Activated naive CD4-positive, alpha-beta T cell treated with anti-CD3 and anti-CD28 coated beads for 36 hours (primary cell): ENCODE data around the gene CHCHD2. TPM values are rescaled to one million over a fixed set of nuclear protein-coding genes. Genes with fewer than 3 reads are reported as not detected.
"Not testable (repeated sequence)": the region's sequence is repeated elsewhere in the genome, so short reads cannot be mapped to it uniquely, and the experiment has no call there.

ENCODE experiments used
- CTCF ChIA-PET: fragments of 350-600 bp; sonication (Branson Sonifier 250); formaldehyde crosslinking; loops from one replicate; lab custom pipeline; 2021; ENCODE audit warnings: antibody characterized with exemption; lab: Charles Lee
- DNase-seq: peaks from one replicate; pipeline ENCODE4 v3.0.0-alpha.2; 2020
- H3K27ac Mint-ChIP-seq: one replicate; pipeline ENCODE4 v1.8.0; 2021; ENCODE audit warnings: mild to moderate bottlenecking, mixed read lengths
- H3K27me3 Mint-ChIP-seq: one replicate; pipeline ENCODE4 v1.8.0; 2021; ENCODE audit warnings: low read depth, mixed read lengths
- H3K36me3 Mint-ChIP-seq: one replicate; pipeline ENCODE4 v1.8.0; 2021; ENCODE audit warnings: low read depth, mixed read lengths
- H3K4me1 Mint-ChIP-seq: one replicate; pipeline ENCODE4 v1.8.0; 2021; ENCODE audit warnings: low read depth, mixed read lengths
- H3K4me3 Mint-ChIP-seq: one replicate; pipeline ENCODE4 v1.8.0; 2021; ENCODE audit warnings: mild to moderate bottlenecking, moderate library complexity, mixed read lengths
- H3K9me3 Mint-ChIP-seq: one replicate; pipeline ENCODE4 v1.8.0; 2021; ENCODE audit warnings: mixed read lengths
- intact Hi-C: fragments of 100-400 bp; cut with micrococcal nuclease; formaldehyde crosslinking; loops from one replicate; pipeline ENCODE4 v1.15.1; 2023
- total RNA-seq, 2 experiments: library from RNA; stranded (reverse); gene quantifications; one replicate each; pipeline ENCODE4 v1.2.3, GENCODE V29; 2021

Gene CHCHD2
- 100 to 1,000 TPM; 793 TPM for total RNA-seq

GRCh38 chr7:56106108-56107073, at the start of gene CHCHD2:
Gene CHCHD2 (minus strand): TSS chr7:56106476. CDS start chr7:56106413, 63 bp downstream.
- CTCF ChIA-PET: interaction anchor here (0.5 to 1.4 kb wide), 3 partner anchors 32 to 851 kb away, joined by 3 to 6 read pairs (median 3); no protein-coding TSS in a partner anchor
- DNase-seq: peak; percentile 97
- Mint-ChIP-seq H3K4me3 (peak within 1 kb of the TSS; percentile 90), H3K9me3 (no peaks in the 10 kb centered on the region), H3K27me3 (no peaks in the 10 kb centered on the region), H3K27ac (peak within 1 kb of the TSS; percentile 98), H3K36me3 (peaks cover 37% of the 10 kb centered on the region), H3K4me1 (peaks cover 31% of the 10 kb centered on the region)
- intact Hi-C loops: loop anchor here (1.0 to 10.0 kb wide), 7 partner anchors 42 to 741 kb away; partner anchors contain the start of genes CCT6A, LANCL2, MRPS17 and PSPH

GRCh38 chr7:56131062-56131461, 24.8 kb upstream of the CHCHD2 start:
- H3K36me3 Mint-ChIP-seq, H3K4me3 Mint-ChIP-seq, intact Hi-C loops, CTCF ChIA-PET, H3K4me1 Mint-ChIP-seq, H3K27ac Mint-ChIP-seq, H3K9me3 Mint-ChIP-seq, DNase-seq, H3K27me3 Mint-ChIP-seq: not testable (repeated sequence)

- no peak overlapping the region for H3K27ac Mint-ChIP-seq
- no peaks in the 10 kb centered on the region for H3K4me1 Mint-ChIP-seq
- no peak overlapping the region for H3K4me3 Mint-ChIP-seq
- CTCF ChIA-PET: no interaction called here
- H3K36me3 Mint-ChIP-seq: no peaks in the 10 kb centered on the region
- no peaks in the 10 kb centered on the region for H3K27me3 Mint-ChIP-seq
- intact Hi-C loops: no loop called here
- no peaks in the 10 kb centered on the region for H3K9me3 Mint-ChIP-seq
- no peak for DNase-seq
These were observed 21.1 kb upstream of the CHCHD2 start for GRCh38 chr7:56127241-56127975.

- no peak overlapping the region for H3K4me3 Mint-ChIP-seq
- DNase-seq: no peak
- H3K9me3 Mint-ChIP-seq: no peaks in the 10 kb centered on the region
- CTCF ChIA-PET: no interaction called here
- no peaks in the 10 kb centered on the region for H3K27me3 Mint-ChIP-seq
- no peaks in the 10 kb centered on the region for H3K36me3 Mint-ChIP-seq
- no peak overlapping the region for H3K27ac Mint-ChIP-seq
- no peaks in the 10 kb centered on the region for H3K4me1 Mint-ChIP-seq
- intact Hi-C loops: no loop called here
These were observed 19.6 kb upstream of the CHCHD2 start for GRCh38 chr7:56125831-56126230.

- intact Hi-C loops: no loop called here
- no peak overlapping the region for H3K27ac Mint-ChIP-seq
- no peak overlapping the region for H3K4me3 Mint-ChIP-seq
- CTCF ChIA-PET: interaction anchor here (1.4 kb wide), 1 partner anchor 9 kb away, joined by 3 read pairs; no protein-coding TSS in a partner anchor
- no peak for DNase-seq
- no peaks in the 10 kb centered on the region for H3K27me3 Mint-ChIP-seq
- no peaks in the 10 kb centered on the region for H3K36me3 Mint-ChIP-seq
- no peaks in the 10 kb centered on the region for H3K4me1 Mint-ChIP-seq
- H3K9me3 Mint-ChIP-seq: no peaks in the 10 kb centered on the region
These were observed 18.7 kb upstream of the CHCHD2 start for GRCh38 chr7:56124981-56125380.

- no peak overlapping the region for H3K27ac Mint-ChIP-seq
- H3K9me3 Mint-ChIP-seq: no peaks in the 10 kb centered on the region
- peaks cover 1% of the 10 kb centered on the region for H3K4me1 Mint-ChIP-seq
- no peaks in the 10 kb centered on the region for H3K36me3 Mint-ChIP-seq
- H3K27me3 Mint-ChIP-seq: peaks cover 12% of the 10 kb centered on the region
- no peak overlapping the region for H3K4me3 Mint-ChIP-seq
- intact Hi-C loops: no loop called here
- no peak for DNase-seq
- CTCF ChIA-PET: no interaction called here
These were observed 15.2 kb upstream of the CHCHD2 start for GRCh38 chr7:56121440-56121839.

- no peaks in the 10 kb centered on the region for H3K36me3 Mint-ChIP-seq
- peaks cover 3% of the 10 kb centered on the region for H3K4me1 Mint-ChIP-seq
- CTCF ChIA-PET: no interaction called here
- H3K9me3 Mint-ChIP-seq: no peaks in the 10 kb centered on the region
- H3K27me3 Mint-ChIP-seq: peaks cover 14% of the 10 kb centered on the region
- H3K27ac Mint-ChIP-seq: no peak within 1 kb of the TSS
- DNase-seq: no peak
- intact Hi-C loops: no loop called here
- no peak within 1 kb of the TSS for H3K4me3 Mint-ChIP-seq
These were observed 9.7 kb upstream of the CHCHD2 start, which contains the start of gene NUPR2 for GRCh38 chr7:56115852-56116538. Gene NUPR2 (minus strand): TSS chr7:56116417. CDS start chr7:56116314, 103 bp downstream.

GRCh38 chr7:56112244-56112643, 6.0 kb upstream of the CHCHD2 start:
- H3K4me3 Mint-ChIP-seq, DNase-seq, intact Hi-C loops, H3K27ac Mint-ChIP-seq, H3K9me3 Mint-ChIP-seq, H3K27me3 Mint-ChIP-seq, CTCF ChIA-PET, H3K36me3 Mint-ChIP-seq: not testable (repeated sequence)
- peaks cover 12% of the 10 kb centered on the region for H3K4me1 Mint-ChIP-seq

GRCh38 chr7:56110611-56111010, 4.3 kb upstream of the CHCHD2 start:
- CTCF ChIA-PET: interaction anchor here (0.7 kb wide), 1 partner anchor 27 kb away, joined by 3 read pairs; no protein-coding TSS in a partner anchor
- no peaks in the 10 kb centered on the region for H3K27me3 Mint-ChIP-seq
- DNase-seq: peak; percentile 37
- no peak overlapping the region for H3K4me3 Mint-ChIP-seq
- intact Hi-C loops: no loop called here
- H3K27ac Mint-ChIP-seq: no peak overlapping the region
- H3K4me1 Mint-ChIP-seq: peaks cover 16% of the 10 kb centered on the region
- no peaks in the 10 kb centered on the region for H3K9me3 Mint-ChIP-seq
- peaks cover 11% of the 10 kb centered on the region for H3K36me3 Mint-ChIP-seq

- Mint-ChIP-seq H3K27me3 (no peaks in the 10 kb centered on the region), H3K9me3 (no peaks in the 10 kb centered on the region), H3K36me3 (peaks cover 28% of the 10 kb centered on the region), H3K4me3 (peak overlapping the region; percentile 90), H3K27ac (peak overlapping the region; percentile 98), H3K4me1 (peaks cover 28% of the 10 kb centered on the region)
- CTCF ChIA-PET: no interaction called here
- intact Hi-C loops: loop anchor here (2.0 to 10.0 kb wide), 2 partner anchors 463 to 575 kb away; no protein-coding TSS in a partner anchor
- DNase-seq: no peak
These were observed 1.6 kb upstream of the CHCHD2 start for GRCh38 chr7:56107954-56108258.

- peak; percentile 34 for DNase-seq
- intact Hi-C loops: loop anchor here (10.0 kb wide), 1 partner anchor 461 kb away; no protein-coding TSS in a partner anchor
- peaks cover 46% of the 10 kb centered on the region for H3K36me3 Mint-ChIP-seq
These were observed 768 bp downstream of the CHCHD2 start for GRCh38 chr7:56105508-56105907.

More at GRCh38 chr7:56105508-56105907, 768 bp downstream of the CHCHD2 start:
- Mint-ChIP-seq H3K4me1 (peaks cover 33% of the 10 kb centered on the region), H3K9me3 (no peaks in the 10 kb centered on the region), H3K4me3 (peak overlapping the region; percentile 90), H3K27ac (peak overlapping the region; percentile 98), H3K27me3 (no peaks in the 10 kb centered on the region)
- CTCF ChIA-PET: interaction anchor here (0.5 to 1.4 kb wide), 2 partner anchors 31 to 219 kb away, joined by 3 to 6 read pairs; no protein-coding TSS in a partner anchor
